Right lung (tissue), 5 donors: ENCODE results near the gene IREB2. TPM values are rescaled to one million over a fixed set of nuclear protein-coding genes. Genes with fewer than 3 reads are reported as not detected.

Experiments used
- DNase-seq, 2 donors: peaks; one replicate each; pipeline ENCODE4 v3.0.0-alpha.2; 2013
- polyA plus RNA-seq, 5 donors: library from polyadenylated mRNA; unstranded; fragments of 120-200 nt; gene quantifications; one replicate each; pipeline versions ENCODE4 v1.2.1 to v1.2.3, GENCODE V29; 2013; ENCODE audit warnings: inconsistent platforms in 1 of 5, low replicate concordance in 1 of 5; ENCODE audit not compliant: insufficient read length in 5 of 5, insufficient read depth in 1 of 5

The IREB2 gene
- polyA plus RNA-seq, 5 donors, result 45.2 to 83.6 (median 71.8) TPM

DNA sequence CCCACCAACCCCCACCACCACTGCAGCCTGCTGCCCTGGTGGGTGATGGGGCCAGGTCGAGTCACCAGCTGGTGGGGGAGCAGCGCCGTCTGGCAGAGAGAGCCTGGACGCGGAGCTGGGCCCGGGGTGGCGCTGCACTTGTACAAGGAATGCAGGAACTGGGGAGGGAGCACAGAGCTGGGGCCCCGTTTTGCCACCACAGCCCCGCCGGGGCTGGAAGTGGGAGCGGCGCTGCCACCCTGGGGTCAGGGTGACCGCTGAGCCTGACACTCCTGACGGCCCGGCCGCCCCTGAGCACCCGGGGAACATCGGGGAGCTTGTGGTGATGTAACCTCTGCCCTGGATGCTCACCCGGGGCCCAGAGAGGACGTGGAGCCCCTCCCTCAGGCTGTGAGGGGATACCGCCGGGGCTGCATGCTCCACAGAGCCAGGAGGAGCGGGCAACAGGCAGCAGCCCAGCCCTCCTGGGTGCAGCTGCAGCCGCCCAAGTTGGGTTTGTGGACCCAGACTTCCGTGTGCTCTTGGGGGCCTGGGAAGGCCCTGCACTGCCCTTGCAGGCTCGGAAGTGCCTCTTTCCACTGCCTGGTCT lies 32.6 kb upstream of the IREB2 start:
- DNase-seq, result no peak

- no peak for DNase-seq
Measured at GRCh38 chr15:78406016-78406585, 31.9 kb upstream of the IREB2 start.

DNA sequence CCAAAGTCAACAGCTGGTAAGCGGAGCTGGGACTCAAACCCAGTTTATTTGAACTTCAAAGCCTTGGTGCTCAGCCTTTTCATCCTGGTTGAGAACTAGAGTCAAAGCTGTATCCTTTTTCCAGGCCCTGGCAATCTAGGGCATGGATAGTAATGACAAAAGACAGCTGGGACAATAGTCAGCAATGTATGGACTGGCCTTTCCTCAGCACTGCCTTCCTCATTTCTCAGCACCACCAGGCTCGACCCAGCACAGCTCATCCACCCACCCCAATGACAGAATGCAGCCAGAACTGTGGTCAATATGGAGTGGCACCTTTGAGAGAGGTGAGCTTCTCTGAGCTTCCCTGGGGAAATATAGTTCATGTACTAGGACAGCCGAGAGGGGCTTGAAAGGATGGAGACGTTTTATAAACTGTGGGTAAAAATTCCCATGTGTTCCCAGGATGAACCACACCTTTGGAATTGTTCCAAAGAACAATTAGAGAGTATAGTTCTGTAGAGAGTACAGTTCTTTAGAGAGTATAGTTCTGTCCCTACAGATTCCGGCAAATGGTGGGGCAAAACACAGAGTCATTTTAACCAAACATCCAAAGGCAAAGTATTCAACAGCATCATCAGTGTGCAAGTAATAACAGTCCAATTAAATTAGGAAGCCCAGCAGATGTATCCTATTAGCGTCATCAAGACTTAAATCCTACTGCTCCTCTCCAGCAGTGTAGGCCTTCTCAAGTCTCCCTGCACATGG lies 30.2 kb upstream of the IREB2 start:
- no peak for DNase-seq

DNA sequence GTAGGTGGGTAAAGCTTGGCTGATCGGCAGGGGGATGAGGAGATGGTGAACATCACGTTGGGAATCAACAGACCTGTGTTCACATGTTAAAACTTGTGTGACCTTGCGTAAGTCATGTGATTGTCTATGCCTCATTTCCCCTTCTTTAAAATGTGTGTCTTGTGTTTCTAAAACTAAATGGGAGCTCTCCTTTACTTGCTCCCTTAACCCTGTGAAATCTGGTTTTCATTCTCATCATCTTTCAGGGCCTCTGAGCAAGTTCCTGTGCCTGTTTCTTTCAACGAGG lies 29.7 kb upstream of the IREB2 start:
- no peak for DNase-seq

DNA sequence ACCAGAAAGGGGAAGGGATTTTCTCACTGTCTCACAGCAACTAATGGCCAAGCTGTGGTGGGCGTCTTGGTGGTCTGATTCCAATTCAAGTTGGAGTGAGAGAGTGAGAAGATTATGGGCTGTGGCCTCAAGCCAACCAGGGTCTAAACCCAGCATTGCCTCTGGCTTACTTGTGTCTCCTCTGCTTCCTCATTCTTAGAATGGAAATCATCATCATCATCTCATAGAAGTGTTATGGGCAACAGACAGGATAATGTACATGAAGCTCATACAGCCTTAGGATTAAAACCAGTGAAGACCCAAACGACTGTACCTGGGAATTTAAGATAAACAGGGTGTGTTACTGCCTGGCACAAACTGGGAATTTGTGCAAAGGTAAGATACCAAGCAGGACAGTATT lies 29.1 kb upstream of the IREB2 start:
- no peak for DNase-seq

DNA sequence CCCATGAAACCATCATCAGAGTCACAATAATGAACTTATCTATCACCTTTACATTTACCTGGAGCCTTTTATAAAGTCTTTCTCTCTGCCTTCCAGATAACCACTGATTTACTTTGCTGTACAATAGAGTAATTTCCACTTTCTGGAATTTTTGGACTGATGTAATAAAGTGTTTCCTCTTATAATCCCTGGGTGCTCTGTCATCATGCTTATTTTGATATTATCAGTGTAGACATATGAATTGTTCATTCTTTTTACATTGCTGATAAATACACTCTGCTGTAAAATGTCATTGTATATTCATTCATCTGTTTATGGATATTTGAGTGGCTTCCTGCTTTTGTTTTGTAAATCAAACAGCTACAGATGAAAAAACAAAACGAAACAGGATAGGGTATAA lies 27.0 kb upstream of the IREB2 start:
- no peak for DNase-seq

GRCh38 chr15:78414621-78415250 lies 23.3 kb upstream of the IREB2 start:
- no peak for DNase-seq

- no peak for DNase-seq
Measured at GRCh38 chr15:78415284-78415683, 22.7 kb upstream of the IREB2 start.

GRCh38 chr15:78417754-78418630 lies 20.0 kb upstream of the IREB2 start:
- DNase-seq, result no peak

DNA sequence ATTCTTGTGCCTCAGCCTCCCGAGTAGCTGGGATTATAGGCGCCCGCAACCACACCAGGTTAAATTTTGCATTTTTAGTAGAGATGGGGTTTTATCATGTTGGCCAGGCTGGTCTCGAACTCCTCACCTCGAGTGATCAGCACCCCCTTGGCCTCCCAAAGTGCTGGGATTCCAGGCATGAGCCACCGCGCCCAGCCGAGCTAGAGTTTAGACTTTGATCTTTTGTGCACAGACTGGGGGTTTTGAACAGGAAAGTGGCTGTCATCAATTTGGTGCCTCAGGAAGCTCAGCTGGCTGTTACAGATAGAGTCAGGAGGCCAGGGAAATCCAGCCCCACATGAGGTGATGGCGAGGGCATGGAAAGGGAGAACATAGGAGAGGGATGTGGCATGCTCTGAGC lies 19.3 kb upstream of the IREB2 start:
- DNase-seq, result no peak

- DNase-seq, result no peak
Measured at GRCh38 chr15:78419367-78419766, 18.6 kb upstream of the IREB2 start.

DNA sequence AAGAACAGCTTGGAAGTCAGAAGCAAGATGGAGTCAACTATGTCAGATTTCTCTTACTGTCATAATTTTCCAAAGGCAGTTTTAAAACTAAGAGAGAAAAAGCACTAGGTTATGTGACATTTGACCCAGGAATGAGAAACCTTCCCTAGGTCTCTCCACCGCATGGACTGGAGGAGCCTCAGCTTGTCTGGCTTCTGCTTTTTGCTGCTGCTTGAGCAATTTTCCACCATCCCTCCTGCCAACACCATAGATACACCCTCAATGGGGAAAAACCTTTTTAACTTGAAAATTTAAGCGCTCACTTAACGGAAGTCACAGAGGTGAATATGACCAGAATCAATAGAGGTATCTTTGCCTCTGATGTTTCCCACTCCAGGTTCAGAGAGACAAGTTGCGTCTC lies 17.8 kb upstream of the IREB2 start:
- DNase-seq, result no peak

GRCh38 chr15:78420766-78421165 lies 17.2 kb upstream of the IREB2 start:
- no peak for DNase-seq

GRCh38 chr15:78421238-78421965 lies 16.6 kb upstream of the IREB2 start:
- DNase-seq, result no peak

DNA sequence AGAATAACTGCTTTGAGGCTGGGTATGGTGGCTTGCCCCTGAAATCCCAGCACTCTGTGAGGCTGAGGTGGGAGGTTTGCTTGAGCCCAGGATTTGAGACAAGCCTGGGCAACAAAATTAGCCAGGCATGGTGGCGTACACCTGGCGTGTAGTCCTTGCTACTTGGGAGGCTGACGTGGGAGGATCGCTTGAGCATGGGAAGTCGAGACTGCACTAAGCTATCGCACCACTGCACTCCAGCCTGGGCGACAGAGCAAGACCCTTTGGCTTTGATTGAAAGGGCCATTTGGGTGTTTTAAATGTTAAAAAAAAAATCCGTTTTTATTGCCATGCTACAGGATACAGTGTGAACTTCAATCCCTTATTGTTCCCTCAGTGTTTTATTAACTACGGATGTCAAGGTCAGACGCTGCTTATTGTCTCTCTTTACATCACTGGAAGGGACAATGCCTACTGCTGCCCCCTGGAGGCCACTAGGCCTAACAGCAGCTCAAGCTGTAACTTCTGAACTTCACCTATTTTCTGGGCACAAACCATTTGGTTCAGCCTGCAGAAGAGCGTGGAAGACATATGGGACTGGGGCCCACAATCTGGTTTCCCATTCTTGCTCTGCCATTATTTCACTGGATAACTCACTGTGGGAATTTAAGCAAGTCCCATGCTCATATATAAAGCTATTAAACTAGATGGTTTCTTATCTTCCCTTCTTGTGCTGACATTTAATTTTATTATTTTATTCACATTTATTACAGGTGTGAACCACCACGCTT lies 15.3 kb upstream of the IREB2 start:
- DNase-seq, result peak in 1 of 2 donors; percentile 52

DNA sequence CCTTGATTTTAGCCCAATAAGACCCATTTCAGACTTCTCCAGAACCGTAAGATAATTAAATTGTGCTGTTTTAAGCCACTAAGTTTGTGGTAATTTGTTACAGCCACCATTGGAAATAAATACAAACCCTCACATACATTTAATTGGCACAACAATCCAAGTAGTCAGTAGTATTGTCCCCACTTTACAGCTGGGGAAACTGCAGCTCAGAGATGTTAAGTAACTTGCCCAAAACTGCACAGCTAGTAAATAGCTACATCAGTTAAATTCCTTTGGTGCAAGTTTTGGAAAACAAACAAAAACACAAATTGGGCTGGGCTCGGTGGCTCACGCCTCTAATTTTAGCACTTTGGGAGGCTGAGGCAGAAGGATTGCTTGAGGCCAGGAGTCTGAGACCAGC lies 13.3 kb upstream of the IREB2 start:
- no peak for DNase-seq

- no peak for DNase-seq
Measured at GRCh38 chr15:78425643-78426042, 12.4 kb upstream of the IREB2 start.

DNA sequence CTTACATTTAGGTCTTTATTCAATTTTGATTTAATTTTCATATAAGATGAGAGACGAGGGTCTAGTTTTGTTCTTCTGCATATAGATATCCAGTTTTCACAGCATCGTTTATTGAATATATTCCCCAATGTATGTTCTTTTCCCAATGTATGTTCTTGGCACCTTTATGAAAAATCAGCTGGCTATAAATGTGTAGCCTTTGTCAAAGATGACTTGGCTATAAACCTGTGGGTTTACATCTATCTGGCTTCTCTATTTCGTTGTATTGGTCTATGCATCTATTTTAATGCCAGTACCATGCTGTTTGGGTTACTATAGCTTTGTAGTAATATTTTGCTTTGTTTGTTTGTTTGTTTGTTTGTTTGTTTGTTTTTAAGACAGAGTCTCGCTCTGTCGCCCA lies 11.7 kb upstream of the IREB2 start:
- DNase-seq, result no peak

GRCh38 chr15:78427953-78428352 lies 10.1 kb upstream of the IREB2 start:
- DNase-seq, result no peak

- DNase-seq, result no peak
Measured at GRCh38 chr15:78429477-78429876, 8.5 kb upstream of the IREB2 start.

GRCh38 chr15:78431955-78432354 lies 6.1 kb upstream of the IREB2 start:
- DNase-seq, result no peak
